Stimulated activated CD8-positive, alpha-beta memory T cell treated with anti-CD3 and anti-CD28 coated beads, Interleukin-2, amount 100 ng/mL, for 1 hour (primary cell): ENCODE data around the gene NT5DC3.

Experiments
- DNase-seq, 2 donors: peaks; one replicate each; pipeline ENCODE4 v3.0.0-alpha.2; 2020; ENCODE audit warnings: low read depth in 2 of 2

Gene NT5DC3

GRCh38 chr12:103833095-103833775, 7.8 kb downstream of the NT5DC3 start:
- DNase-seq = no peak

GRCh38 chr12:103832048-103832997, 8.7 kb downstream of the NT5DC3 start:
- DNase-seq = no peak

DNA sequence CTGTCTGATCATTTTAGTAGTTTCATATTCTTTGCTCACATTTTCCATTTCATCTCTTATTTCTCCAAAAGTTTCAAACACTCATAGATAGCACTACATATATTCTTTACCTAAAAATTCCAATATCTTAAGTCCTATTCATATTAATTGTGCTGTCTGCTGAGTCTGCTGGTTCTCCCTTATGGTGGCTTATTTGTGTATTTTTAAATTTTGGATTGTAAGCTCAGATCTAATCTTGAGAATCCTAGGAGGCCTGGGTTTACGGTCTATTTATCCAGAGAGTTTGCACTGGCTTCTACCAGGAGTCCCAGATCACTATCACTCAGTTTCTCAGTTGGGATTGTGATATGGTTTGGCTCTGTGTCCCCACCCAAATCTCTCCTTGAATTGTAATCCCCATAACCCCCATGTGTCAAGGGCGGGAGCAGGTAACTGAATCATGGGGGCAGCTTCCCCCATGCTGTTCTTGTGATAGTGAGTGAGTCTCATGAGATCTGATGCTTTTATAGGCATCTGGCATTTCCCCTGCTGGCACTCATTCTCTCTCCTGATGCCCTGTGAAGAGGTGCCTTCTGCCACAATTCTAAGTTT, 10.2 kb downstream of the NT5DC3 start:
- DNase-seq = no peak

GRCh38 chr12:103830025-103830725, 10.9 kb downstream of the NT5DC3 start:
- DNase-seq = no peak

- no peak for DNase-seq
These were observed 11.9 kb downstream of the NT5DC3 start for GRCh38 chr12:103829092-103829491.

DNA sequence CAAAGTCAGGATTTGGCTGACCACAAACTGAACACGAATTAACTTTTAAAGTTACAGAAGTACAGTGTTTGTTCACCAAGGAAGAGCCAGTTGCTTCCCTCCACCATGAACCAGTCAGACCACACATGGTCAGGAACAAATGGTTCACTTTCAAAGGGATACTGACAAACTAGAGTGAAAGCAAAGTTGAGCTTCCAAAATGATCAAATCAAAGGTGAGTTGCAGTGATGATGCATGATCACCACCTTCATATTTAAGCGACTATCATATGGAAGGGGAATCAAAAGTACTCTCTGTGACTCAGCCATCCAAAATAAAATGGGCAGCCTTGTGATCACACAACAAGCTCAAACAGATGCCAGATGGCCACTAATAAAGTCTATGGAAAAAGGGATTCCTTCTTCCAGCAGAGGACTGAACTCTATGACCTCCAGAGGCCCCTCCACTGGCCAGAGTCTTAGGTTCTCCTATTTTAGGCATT, 13.1 kb downstream of the NT5DC3 start:
- no peak for DNase-seq

- no peak for DNase-seq
These were observed 16.2 kb downstream of the NT5DC3 start for GRCh38 chr12:103824845-103825244.

GRCh38 chr12:103824290-103824689, 16.7 kb downstream of the NT5DC3 start:
- DNase-seq = no peak

GRCh38 chr12:103823871-103824270, 17.2 kb downstream of the NT5DC3 start:
- no peak for DNase-seq

DNA sequence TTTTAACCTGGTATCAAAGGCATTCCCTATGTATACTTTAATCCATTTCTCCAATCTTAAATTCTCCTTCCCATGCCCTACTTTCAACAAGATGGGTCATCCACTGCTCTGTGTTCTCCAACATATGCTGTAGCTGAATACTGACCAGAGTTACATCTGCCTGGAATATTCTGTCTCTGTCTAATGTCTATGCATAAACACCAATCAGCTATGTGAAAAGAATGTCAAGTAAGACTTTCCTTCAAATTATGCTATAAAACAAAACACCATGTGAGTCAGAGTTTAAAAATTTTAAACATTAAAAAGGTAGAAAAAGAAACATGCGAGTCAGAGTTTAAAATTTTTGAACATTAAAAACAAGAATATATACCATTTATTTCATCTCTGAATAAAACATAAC, 19.3 kb downstream of the NT5DC3 start:
- no peak for DNase-seq

DNA sequence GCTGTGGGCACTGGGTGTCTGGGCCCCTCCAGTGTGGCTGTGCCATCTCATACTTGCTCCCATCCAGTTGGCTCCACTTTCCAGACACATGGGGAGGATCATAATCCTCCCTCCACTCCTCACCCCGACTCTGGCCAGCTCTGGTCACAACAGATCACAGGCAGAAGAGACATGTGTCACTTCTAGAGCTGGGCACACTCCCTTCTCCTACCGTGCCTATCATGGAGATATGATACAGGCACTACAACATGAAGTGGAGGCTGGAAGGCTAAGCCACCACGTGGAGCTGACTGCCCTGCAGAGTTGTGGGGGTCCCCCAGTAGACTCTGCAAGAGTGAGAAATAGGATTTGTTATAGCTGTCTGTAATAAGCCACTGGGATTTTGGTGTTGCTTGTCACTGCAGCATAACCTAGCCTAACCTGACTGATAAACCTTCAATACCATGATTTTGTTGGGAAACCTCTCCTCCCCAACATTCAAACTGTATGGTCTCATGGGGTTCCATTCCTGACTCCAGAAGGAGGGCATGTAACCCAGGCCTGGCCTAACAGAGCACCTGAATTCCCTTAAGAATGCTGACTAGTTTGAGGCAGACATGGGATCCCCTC, 20.0 kb downstream of the NT5DC3 start:
- no peak for DNase-seq

GRCh38 chr12:103820361-103820760, 20.7 kb downstream of the NT5DC3 start:
- no peak for DNase-seq

- DNase-seq = no peak
These were observed 21.1 kb downstream of the NT5DC3 start for GRCh38 chr12:103819892-103820291.

DNA sequence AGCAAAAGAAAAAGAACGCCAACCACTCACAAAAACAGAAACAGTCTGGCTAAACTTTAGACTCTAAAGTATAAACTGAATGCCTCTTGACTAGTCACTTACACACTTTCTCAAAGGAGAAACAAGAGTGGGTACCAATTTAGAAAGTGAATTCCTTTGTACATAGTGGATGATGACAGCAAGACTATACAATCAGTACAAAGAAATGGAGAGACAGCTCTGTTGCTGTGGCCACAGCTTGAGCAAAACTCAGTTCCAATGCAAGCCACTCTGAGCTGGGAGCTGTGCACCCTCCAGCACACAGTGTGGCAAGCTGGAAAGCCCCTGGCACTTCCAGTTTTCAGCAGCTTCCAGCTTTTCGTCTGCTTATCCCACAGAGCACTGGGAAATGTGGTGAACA, 21.7 kb downstream of the NT5DC3 start:
- DNase-seq = no peak

DNA sequence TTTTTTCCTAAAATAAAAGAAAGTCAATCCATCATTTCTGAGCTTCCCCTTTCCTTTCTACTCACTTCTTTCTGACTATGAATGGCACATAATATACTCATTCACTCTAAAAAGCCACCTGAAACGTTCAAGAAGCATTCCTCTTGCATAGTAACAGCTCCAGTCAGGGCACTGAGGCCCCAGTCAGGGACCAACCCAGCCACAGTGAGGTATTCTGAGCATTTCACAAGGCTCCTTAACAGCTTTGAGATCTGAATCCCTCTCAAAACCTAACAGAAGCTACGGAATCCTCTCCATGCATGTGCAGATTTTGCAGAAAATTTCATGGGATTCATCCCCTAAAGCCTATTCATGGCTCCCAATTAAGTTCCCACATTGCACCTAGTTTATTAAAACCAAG, 23.2 kb downstream of the NT5DC3 start:
- no peak for DNase-seq

DNA sequence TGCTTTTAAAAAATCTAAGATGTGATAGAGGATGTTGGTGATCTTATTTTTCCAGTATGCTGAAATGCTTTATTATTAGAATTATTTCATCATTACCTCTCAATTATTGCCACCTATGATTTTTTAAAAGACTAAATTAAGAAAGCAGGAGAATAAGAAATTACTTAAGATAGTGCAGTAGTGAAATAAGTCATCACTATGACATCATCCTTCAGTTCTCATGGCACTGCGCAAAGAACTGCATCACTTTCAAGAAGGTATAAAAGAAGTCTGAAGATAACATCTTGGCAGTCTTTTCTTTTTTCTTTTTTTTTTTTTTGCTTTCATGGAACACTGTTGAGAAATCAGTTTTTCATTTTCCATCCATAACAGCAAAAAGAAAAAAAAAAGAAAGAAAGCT, 24.4 kb downstream of the NT5DC3 start:
- no peak for DNase-seq

- DNase-seq = no peak
These were observed 26.6 kb downstream of the NT5DC3 start for GRCh38 chr12:103814436-103814835.

- no peak for DNase-seq
These were observed 27.1 kb downstream of the NT5DC3 start for GRCh38 chr12:103813949-103814348.

- DNase-seq = no peak
These were observed 27.6 kb downstream of the NT5DC3 start for GRCh38 chr12:103813426-103813825.

DNA sequence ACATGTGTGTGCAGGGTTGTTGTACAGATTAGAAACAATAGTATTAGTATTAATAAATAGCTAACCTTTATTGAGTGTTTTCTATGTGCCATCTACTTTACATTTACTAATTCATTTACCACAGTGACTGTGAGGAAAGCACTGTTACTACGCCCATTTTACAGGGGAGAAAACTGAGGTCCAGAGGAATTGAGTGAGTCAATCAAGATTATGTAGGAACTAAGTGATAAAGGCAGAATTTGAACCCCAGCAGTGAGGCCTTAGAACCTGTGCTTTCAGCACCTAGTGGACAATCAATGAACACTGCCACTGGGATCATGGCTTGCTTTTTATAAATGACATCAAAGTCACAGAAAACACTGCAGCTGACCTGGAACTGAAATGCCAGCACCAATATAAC, 28.2 kb downstream of the NT5DC3 start:
- DNase-seq = no peak

DNA sequence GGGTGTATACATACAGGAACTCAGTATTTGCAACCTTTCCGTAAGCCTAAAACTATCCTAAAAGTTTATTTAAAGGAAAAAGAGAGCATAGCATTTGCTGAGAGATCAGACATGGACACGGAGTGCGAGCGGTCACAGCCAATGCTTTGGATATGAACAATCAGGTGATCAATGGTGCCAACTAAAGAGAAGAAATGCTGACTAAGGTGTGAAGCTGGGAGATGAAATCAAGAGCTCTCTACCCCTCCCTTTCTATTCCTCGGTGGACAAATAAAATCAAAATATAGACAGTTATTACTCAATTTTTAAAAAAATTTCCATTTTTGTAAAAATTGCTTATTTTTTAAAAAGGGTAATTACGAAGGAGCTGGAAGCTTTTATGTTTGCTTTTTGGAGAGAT, 29.2 kb downstream of the NT5DC3 start:
- DNase-seq = no peak

GRCh38 chr12:103810111-103810510, 30.9 kb downstream of the NT5DC3 start:
- DNase-seq = no peak
